SK-N-SH treated with all-trans-retinoic acid at 6 μM for 48 hours (cell line): ENCODE results near the gene JADE3.

ENCODE experiments used
- BACH2 ChIP-seq: fragments of 250-450 bp; sonication (Bioruptor Pico); IDR thresholded peaks from 2 replicates; pipeline ENCODE4 v1.9.0; 2021; ENCODE audit warnings: mild to moderate bottlenecking, borderline replicate concordance
- CSDC2 ChIP-seq: fragments of 250-450 bp; sonication (Bioruptor Pico); IDR thresholded peaks from 2 replicates; pipeline ENCODE4 v1.5.0; 2020; ENCODE audit warnings: mild to moderate bottlenecking, moderate library complexity
- TF ChIP-seq, protein P1 (sequence below): fragments of 250-450 bp; sonication (Bioruptor Pico); IDR thresholded peaks from 2 replicates; pipeline ENCODE4 v1.8.0; 2020; ENCODE audit warnings: mild to moderate bottlenecking, moderate library complexity, borderline replicate concordance

- TF ChIP-seq, protein P1, sequence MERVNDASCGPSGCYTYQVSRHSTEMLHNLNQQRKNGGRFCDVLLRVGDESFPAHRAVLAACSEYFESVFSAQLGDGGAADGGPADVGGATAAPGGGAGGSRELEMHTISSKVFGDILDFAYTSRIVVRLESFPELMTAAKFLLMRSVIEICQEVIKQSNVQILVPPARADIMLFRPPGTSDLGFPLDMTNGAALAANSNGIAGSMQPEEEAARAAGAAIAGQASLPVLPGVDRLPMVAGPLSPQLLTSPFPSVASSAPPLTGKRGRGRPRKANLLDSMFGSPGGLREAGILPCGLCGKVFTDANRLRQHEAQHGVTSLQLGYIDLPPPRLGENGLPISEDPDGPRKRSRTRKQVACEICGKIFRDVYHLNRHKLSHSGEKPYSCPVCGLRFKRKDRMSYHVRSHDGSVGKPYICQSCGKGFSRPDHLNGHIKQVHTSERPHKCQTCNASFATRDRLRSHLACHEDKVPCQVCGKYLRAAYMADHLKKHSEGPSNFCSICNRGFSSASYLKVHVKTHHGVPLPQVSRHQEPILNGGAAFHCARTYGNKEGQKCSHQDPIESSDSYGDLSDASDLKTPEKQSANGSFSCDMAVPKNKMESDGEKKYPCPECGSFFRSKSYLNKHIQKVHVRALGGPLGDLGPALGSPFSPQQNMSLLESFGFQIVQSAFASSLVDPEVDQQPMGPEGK (CRISPR knock-in tag) = no peak
- no peak for TF ChIP-seq BACH2 (CRISPR knock-in tag)
- no peak for TF ChIP-seq CSDC2 (CRISPR knock-in tag)
Measured at GRCh38 chrX:46954716-46955115, 42.5 kb downstream of the JADE3 start.
